ENCODE measurements around the gene PFKP.
A peak's percentile ranks its signal among the peaks of the same experiment; 100 is the strongest.

Gene PFKP

GRCh38 chr10:3042589-3042988, 24.8 kb upstream of the PFKP start:
- Histone ChIP-seq H3K4me1 (ENCODE audit: low read length) (peaks cover 3% of the 10 kb centered on the region; the same call in 1 of the 2 replicates), H4K20me1 (ENCODE audit: insufficient read depth, low read length) (no peaks in the 10 kb centered on the region), H3K9me3 (ENCODE audit: insufficient read depth, low read length) (no peaks in the 10 kb centered on the region), H3K9ac (ENCODE audit: low read length) (no peak overlapping the region), H3K4me2 (ENCODE audit: low read length) (no peak overlapping the region), H3K27ac (ENCODE audit: low read length) (no peak overlapping the region), H3K79me2 (ENCODE audit: low read length) (no peaks in the 10 kb centered on the region), H2AFZ (ENCODE audit: low read depth, low read length) (no peak overlapping the region), H3K27me3 (ENCODE audit: low read depth, low read length) (no peaks in the 10 kb centered on the region), H3K4me3 (ENCODE audit: low read length) (no peak overlapping the region), H3K36me3 (replicated peaks; ENCODE audit: low read depth, low read length) (no peaks in the 10 kb centered on the region)
- TF ChIP-seq EZH2phosphoT487 (IDR thresholded peaks at IDR 0.05; ENCODE audit: low read depth) (no peak), CTCF (IDR thresholded peaks at IDR 0.05; ENCODE audit: low read depth, low read length) (no peak)

DNA sequence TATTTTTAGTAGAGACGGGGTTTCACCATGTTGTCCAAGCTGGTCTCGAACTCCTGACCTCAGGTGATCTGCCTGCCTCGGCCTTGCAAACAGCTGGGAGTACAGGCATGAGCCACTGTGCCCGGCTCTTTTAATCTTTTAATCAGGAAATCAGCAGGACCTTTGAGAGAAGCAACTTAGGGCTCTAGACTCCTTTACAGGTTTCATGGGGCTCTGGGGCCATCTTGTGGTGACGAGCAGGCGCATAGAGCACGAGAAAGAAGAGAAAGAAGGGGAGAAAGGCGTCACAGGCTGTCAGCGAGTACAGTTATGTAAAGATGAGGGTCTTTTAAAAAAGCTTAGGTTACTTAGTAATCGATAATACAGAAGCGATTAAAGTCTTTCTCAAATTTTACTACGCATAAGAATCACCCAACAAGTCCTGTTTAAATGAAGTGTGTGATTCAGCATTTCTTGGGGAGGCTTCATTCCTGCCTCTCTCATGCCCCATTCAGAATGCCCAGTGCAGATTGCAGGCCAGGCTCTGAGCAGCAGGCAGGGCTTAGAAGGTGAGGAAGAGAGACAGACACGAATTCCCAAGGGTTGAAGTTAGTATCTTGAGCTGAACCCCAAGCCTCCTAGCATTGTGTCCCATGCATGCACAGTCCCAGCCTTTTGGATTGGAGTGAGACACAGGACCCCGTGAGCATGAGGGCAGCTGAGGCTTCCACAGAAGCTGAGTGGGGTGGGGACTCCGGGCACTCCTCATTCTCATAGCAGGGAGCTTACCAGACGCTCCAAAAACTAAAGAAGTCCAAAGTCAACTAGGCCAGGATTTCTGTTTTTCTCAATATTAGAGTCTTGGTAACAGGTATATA, 23.6 kb upstream of the PFKP start:
- no peak overlapping the region for H3K4me3 ChIP-seq (ENCODE audit: low read length)
- no peak overlapping the region for H3K27ac ChIP-seq (ENCODE audit: low read length)
- peak overlapping the region; percentile 17 for H3K4me2 ChIP-seq (ENCODE audit: low read length)
- no peaks in the 10 kb centered on the region for H4K20me1 ChIP-seq (ENCODE audit: insufficient read depth, low read length)
- no peaks in the 10 kb centered on the region for H3K27me3 ChIP-seq (ENCODE audit: low read depth, low read length)
- H3K79me2 ChIP-seq (ENCODE audit: low read length) = no peaks in the 10 kb centered on the region
- TF ChIP-seq CTCF (IDR thresholded peaks at IDR 0.05; ENCODE audit: low read depth, low read length) (peak; percentile 77), EZH2phosphoT487 (IDR thresholded peaks at IDR 0.05; ENCODE audit: low read depth) (no peak)
- peaks cover 3% of the 10 kb centered on the region; the same call in 1 of the 2 replicates for H3K4me1 ChIP-seq (ENCODE audit: low read length)
- H3K9me3 ChIP-seq (ENCODE audit: insufficient read depth, low read length) = no peaks in the 10 kb centered on the region
- no peak overlapping the region for H3K9ac ChIP-seq (ENCODE audit: low read length)
- no peak overlapping the region for H2AFZ ChIP-seq (ENCODE audit: low read depth, low read length)
- H3K36me3 ChIP-seq (replicated peaks; ENCODE audit: low read depth, low read length) = no peaks in the 10 kb centered on the region

- no peak overlapping the region for H3K27ac ChIP-seq (ENCODE audit: low read length)
- TF ChIP-seq EZH2phosphoT487 (IDR thresholded peaks at IDR 0.05; ENCODE audit: low read depth) = no peak
- TF ChIP-seq CTCF (IDR thresholded peaks at IDR 0.05; ENCODE audit: low read depth, low read length) = no peak
- H3K9ac ChIP-seq (ENCODE audit: low read length) = no peak overlapping the region
- H3K79me2 ChIP-seq (ENCODE audit: low read length) = no peaks in the 10 kb centered on the region
- no peaks in the 10 kb centered on the region for H3K27me3 ChIP-seq (ENCODE audit: low read depth, low read length)
- H3K9me3 ChIP-seq (ENCODE audit: insufficient read depth, low read length) = no peaks in the 10 kb centered on the region
- H3K36me3 ChIP-seq (replicated peaks; ENCODE audit: low read depth, low read length) = no peaks in the 10 kb centered on the region
- no peak overlapping the region for H3K4me2 ChIP-seq (ENCODE audit: low read length)
- no peak overlapping the region for H2AFZ ChIP-seq (ENCODE audit: low read depth, low read length)
- H4K20me1 ChIP-seq (ENCODE audit: insufficient read depth, low read length) = no peaks in the 10 kb centered on the region
- H3K4me1 ChIP-seq (ENCODE audit: low read length) = no peaks in the 10 kb centered on the region
- no peak overlapping the region for H3K4me3 ChIP-seq (ENCODE audit: low read length)
These were observed 21.7 kb upstream of the PFKP start for GRCh38 chr10:3045471-3046209.

- Histone ChIP-seq H3K27ac (ENCODE audit: low read length) (no peak overlapping the region), H2AFZ (ENCODE audit: low read depth, low read length) (no peak overlapping the region), H3K27me3 (ENCODE audit: low read depth, low read length) (no peaks in the 10 kb centered on the region), H3K36me3 (replicated peaks; ENCODE audit: low read depth, low read length) (no peaks in the 10 kb centered on the region), H3K79me2 (ENCODE audit: low read length) (no peaks in the 10 kb centered on the region), H3K9ac (ENCODE audit: low read length) (no peak overlapping the region), H3K4me2 (ENCODE audit: low read length) (no peak overlapping the region), H3K9me3 (ENCODE audit: insufficient read depth, low read length) (no peaks in the 10 kb centered on the region), H4K20me1 (ENCODE audit: insufficient read depth, low read length) (no peaks in the 10 kb centered on the region), H3K4me1 (ENCODE audit: low read length) (no peaks in the 10 kb centered on the region), H3K4me3 (ENCODE audit: low read length) (no peak overlapping the region)
- no peak for TF ChIP-seq CTCF (IDR thresholded peaks at IDR 0.05; ENCODE audit: low read depth, low read length)
- no peak for TF ChIP-seq EZH2phosphoT487 (IDR thresholded peaks at IDR 0.05; ENCODE audit: low read depth)
These were observed 21.1 kb upstream of the PFKP start for GRCh38 chr10:3046210-3046779.

All from OCI-LY3 (cell line).